IPS-18c (cell line): ENCODE measurements around the gene KLHL29.

Experiments used
- H3K4me3 ChIP-seq: 2 replicates; pipeline ENCODE4 v1.7.0; 2013; ENCODE audit warnings: low read depth, mild to moderate bottlenecking, low read length, moderate library complexity; ENCODE audit not compliant: insufficient read depth
- H3K9me3 ChIP-seq: one replicate; pipeline ENCODE4 v1.6.1; 2013; ENCODE audit warnings: mild to moderate bottlenecking, low read length, moderate library complexity; ENCODE audit not compliant: control insufficient read depth, insufficient read depth

Gene KLHL29

GRCh38 chr2:23687713-23688112, 302.7 kb downstream of the KLHL29 start:
- Histone ChIP-seq H3K4me3 (no peak overlapping the region), H3K9me3 (peaks cover 2% of the 10 kb centered on the region)

GRCh38 chr2:23688486-23689130, 303.6 kb downstream of the KLHL29 start:
- Histone ChIP-seq H3K4me3 (no peak overlapping the region), H3K9me3 (peaks cover 2% of the 10 kb centered on the region)

GRCh38 chr2:23689131-23689700, 304.2 kb downstream of the KLHL29 start:
- H3K9me3 ChIP-seq: peaks cover 2% of the 10 kb centered on the region
- H3K4me3 ChIP-seq: no peak overlapping the region

GRCh38 chr2:23689891-23690290, 304.9 kb downstream of the KLHL29 start:
- no peaks in the 10 kb centered on the region for H3K9me3 ChIP-seq
- H3K4me3 ChIP-seq: no peak overlapping the region

- H3K4me3 ChIP-seq: no peak overlapping the region
Measured at GRCh38 chr2:23690421-23691105, 305.6 kb downstream of the KLHL29 start.

GRCh38 chr2:23691106-23691470, 306.1 kb downstream of the KLHL29 start:
- Histone ChIP-seq H3K9me3 (no peaks in the 10 kb centered on the region), H3K4me3 (no peak overlapping the region)

More at GRCh38 chr2:23690421-23691105, 305.6 kb downstream of the KLHL29 start:
- H3K9me3 ChIP-seq: no peaks in the 10 kb centered on the region

- no peaks in the 10 kb centered on the region for H3K9me3 ChIP-seq
- H3K4me3 ChIP-seq: no peak overlapping the region
Measured at GRCh38 chr2:23691565-23691964, 306.6 kb downstream of the KLHL29 start.

GRCh38 chr2:23692263-23692662, 307.3 kb downstream of the KLHL29 start:
- Histone ChIP-seq H3K9me3 (no peaks in the 10 kb centered on the region), H3K4me3 (no peak overlapping the region)

GRCh38 chr2:23692851-23693605, 308.0 kb downstream of the KLHL29 start:
- no peaks in the 10 kb centered on the region for H3K9me3 ChIP-seq
- no peak overlapping the region for H3K4me3 ChIP-seq

- no peak overlapping the region for H3K4me3 ChIP-seq
- no peaks in the 10 kb centered on the region for H3K9me3 ChIP-seq
Measured at GRCh38 chr2:23693606-23693951, 308.6 kb downstream of the KLHL29 start.

GRCh38 chr2:23694058-23695045, 309.4 kb downstream of the KLHL29 start:
- no peaks in the 10 kb centered on the region for H3K9me3 ChIP-seq
- H3K4me3 ChIP-seq: no peak overlapping the region

- no peak overlapping the region for H3K4me3 ChIP-seq
Measured at GRCh38 chr2:23695214-23695889, 310.4 kb downstream of the KLHL29 start.

GRCh38 chr2:23695890-23696751, 311.1 kb downstream of the KLHL29 start:
- Histone ChIP-seq H3K4me3 (no peak overlapping the region), H3K9me3 (no peaks in the 10 kb centered on the region)

More at GRCh38 chr2:23695214-23695889, 310.4 kb downstream of the KLHL29 start:
- no peaks in the 10 kb centered on the region for H3K9me3 ChIP-seq

GRCh38 chr2:23696752-23697045, 311.7 kb downstream of the KLHL29 start:
- H3K4me3 ChIP-seq: no peak overlapping the region
- H3K9me3 ChIP-seq: no peaks in the 10 kb centered on the region

- Histone ChIP-seq H3K4me3 (no peak overlapping the region), H3K9me3 (no peaks in the 10 kb centered on the region)
Measured at GRCh38 chr2:23697256-23698075, 312.5 kb downstream of the KLHL29 start.
